Fibroblast of the conjunctiva (primary cell): ENCODE data around the gene CEP170B.
"Not testable (repeated sequence)": the region's sequence is repeated elsewhere in the genome, so short reads cannot be mapped to it uniquely, and the experiment has no call there.

ENCODE experiments used
- DNase-seq: peaks from one replicate; pipeline ENCODE4 v3.0.0-alpha.2; 2010; ENCODE audit warnings: low read depth

CEP170B gene

DNA sequence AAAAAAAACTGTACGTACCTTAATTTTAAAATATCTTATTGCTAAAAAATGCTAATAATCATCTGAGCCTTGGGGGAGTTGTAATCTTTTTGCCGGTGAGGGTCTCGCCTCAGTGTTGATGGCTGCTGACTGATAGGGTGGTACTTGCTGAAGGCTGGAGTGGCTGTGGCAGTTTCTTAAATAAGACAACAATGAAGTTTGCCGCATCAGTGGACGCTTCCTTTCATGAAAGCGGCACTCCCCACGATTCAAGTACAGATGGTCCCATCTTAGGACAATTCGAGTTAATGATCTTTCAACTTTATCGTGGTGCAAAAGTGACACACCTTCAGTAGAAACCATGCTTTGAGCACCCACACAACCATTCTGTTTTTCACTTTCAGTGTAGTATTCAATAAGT, 52.0 kb downstream of the CEP170B start:
- DNase-seq = no peak

DNA sequence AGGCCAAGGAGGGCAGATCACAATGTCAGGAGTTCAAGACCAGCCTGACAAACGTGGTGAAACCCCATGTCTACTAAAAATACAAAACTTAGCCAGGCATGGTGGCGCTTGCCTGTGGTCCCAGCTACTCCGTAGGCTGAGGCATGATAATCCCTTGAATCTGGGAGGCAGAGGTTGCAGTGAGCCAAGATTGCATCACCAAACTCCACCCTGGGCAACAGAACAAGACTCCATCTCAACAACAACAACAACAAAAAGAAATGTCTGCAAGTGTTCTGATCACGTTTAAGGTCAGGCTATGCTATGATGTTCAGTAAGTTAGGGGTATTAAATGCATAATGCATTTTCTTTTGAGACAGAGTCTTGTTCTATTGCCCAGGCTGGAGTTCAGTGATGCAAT, 52.9 kb downstream of the CEP170B start:
- no peak for DNase-seq

DNA sequence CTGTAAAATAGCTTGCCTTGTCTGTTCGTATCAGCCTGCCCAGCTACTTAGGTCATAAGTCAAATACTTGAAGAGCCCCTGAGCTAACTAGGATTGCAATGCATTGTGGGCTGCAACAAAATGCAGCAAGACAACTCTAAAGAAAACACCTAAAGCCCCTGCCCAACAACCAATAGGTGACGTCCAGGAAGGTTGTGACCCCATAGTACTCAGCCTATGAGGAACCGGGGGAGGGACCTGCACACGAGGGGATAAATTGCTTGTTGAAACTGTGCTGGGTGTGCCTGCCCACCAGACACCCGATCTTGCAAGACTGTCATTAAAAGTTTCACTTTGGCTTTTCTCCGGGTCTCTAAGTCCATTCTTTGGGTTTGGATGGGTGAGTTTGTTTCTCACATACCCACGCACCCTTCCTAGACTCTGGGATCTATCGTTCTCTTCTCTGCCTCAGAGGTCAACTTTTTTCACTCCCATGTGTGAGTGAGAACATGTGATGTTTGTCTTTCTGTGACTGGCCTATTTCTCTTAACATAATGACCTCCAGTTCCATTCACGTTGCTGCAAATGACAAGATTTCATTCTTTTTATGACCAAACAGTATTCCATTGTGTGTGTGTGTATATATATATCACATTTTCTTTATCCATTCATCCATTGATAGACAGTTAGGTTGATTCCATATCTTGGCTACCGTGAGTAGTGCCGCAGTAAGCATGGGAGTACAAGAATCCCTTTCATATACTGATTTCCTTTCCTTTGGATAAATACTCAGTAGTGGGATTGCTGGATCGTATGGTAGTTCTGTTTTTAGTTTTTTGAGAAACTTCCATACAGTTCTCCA, 54.3 kb downstream of the CEP170B start:
- DNase-seq = not testable (repeated sequence)

- no peak for DNase-seq
Measured at GRCh38 chr14:104919993-104920315, 54.9 kb downstream of the CEP170B start.

- no peak for DNase-seq
Measured at GRCh38 chr14:104923640-104924420, 58.8 kb downstream of the CEP170B start.

DNA sequence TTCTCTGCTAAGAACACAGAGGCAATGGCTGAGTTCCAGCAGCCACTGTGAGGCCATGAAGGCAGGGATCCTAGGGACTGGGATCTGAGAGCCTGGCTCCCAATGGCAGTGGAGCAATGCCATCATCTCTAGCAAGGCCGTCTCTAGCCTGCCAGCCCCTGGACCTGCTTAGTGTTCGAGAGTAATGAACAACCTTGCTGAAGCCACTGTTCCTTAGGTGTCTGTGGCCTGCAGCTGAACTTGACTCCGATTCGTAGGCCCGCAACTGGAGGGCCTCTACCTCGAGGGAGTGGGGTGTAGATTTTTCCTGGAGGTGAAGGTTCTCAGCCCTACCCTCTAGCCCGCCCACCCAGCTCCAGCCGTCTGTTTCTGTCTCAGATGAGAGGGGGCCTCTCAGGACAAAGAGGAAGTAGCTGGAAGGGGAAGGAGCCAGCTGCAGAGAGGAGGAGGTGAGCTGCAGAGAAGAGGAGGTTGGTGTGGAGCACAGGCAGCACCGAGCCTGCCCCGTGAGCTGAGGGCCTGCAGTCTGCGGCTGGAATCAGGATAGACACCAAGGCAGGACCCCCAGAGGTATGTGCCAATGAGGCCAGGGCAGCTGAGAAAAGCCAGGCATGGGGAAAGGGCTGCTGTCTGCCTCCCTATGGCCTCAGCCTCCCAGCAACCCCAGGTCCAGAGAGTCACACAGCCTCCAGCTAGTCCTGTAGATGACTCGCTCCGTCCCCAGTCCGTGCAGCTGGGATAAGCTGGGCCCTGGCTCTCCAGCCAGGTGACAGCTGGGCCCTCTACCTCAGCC, 59.5 kb downstream of the CEP170B start, which contains the start of gene PLD4:
PLD4 (plus strand) TSS at position 459 of the 793 bp plus-strand sequence. CDS start 2,262 bp downstream, outside the sequence.
- DNase-seq = no peak

DNA sequence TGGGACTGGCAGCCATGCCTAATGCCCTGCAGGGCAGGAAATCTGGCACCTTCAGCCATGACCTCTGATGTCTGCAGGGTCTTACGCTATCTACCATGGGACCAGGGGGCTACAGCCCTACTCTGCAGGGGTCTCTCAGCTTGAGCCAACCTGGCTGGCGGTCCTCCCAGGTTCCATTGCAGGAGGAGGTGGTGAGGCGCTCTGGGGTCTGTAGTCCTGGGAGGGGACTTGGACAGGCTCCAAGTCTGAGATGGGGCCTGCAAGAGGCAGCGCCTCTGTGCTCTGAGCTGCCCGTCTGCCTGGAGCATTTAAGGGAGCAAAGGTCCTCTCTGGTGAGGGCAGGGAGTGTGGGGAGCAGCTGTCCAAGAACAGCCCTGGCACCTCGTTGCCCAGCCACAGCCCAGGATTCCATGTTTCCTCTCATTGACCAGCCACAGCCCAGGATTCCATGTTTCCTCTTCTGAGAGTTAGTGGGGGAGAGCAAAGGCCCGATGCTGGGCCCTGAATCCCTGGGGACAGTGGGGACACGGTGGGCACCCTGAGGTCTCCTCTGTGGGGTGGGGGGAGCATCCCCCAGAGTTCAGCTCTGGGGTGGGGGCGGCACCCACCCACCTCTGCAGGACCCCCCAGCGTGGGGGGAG, 60.3 kb downstream of the CEP170B start:
- DNase-seq = no peak

- no peak for DNase-seq
Measured at GRCh38 chr14:104925855-104926609, 61.0 kb downstream of the CEP170B start.

DNA sequence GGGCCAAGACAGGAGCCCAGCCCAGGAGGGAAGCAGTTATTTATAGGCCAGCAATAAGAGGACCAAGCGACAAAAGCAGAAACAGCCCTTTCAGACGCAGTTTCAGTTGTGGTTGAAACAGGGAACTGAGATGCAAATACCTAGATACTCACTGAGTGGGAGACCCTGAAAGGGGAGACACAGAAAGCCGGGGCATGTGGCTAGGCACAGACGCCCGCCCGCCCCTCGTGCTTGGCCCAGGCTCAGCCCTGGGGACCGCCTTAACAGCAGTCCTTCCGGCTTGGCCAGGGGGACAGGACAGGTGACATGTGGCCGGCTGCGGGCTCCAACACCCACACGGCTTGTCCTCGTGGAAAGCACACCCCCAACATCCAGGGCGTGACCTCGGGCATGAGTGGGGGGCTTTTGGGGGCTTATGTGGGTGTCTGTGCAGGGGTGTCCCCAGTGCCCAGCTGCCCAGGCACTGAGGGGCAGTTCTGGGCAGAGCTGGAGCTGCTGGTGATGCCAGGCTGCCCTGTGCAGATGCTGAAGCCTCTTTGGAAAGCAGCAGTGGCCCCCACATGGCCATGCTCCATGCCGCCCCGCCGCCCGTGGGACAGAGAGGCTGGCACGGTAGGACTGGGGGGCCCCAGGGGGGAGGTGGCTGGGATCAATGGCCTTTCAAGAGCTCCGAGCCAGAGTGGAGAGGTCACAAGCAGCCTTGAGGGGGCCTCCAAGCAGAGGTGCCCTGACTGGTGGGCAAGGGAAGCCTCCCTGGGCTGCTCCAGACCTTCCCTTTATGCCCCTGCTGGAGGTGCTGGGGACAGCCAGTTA, 61.8 kb downstream of the CEP170B start:
- DNase-seq = no peak

DNA sequence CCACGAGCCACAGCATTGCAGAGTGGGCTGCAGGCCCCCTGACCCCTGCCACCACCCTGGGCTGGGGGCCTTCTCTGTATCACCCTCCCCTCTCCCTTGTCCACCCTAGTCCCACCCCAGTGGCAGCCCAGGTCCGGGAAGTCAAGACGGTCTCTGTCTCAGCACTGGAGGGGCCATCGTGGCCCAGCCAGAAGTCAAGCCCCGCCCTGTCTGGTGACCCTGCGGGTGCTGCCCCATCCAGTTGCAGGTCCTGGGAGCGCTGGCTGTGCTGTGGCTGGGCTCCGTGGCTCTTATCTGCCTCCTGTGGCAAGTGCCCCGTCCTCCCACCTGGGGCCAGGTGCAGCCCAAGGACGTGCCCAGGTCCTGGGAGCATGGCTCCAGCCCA, 62.4 kb downstream of the CEP170B start:
- DNase-seq = no peak

GRCh38 chr14:104927901-104928300, 62.8 kb downstream of the CEP170B start:
- DNase-seq = no peak

DNA sequence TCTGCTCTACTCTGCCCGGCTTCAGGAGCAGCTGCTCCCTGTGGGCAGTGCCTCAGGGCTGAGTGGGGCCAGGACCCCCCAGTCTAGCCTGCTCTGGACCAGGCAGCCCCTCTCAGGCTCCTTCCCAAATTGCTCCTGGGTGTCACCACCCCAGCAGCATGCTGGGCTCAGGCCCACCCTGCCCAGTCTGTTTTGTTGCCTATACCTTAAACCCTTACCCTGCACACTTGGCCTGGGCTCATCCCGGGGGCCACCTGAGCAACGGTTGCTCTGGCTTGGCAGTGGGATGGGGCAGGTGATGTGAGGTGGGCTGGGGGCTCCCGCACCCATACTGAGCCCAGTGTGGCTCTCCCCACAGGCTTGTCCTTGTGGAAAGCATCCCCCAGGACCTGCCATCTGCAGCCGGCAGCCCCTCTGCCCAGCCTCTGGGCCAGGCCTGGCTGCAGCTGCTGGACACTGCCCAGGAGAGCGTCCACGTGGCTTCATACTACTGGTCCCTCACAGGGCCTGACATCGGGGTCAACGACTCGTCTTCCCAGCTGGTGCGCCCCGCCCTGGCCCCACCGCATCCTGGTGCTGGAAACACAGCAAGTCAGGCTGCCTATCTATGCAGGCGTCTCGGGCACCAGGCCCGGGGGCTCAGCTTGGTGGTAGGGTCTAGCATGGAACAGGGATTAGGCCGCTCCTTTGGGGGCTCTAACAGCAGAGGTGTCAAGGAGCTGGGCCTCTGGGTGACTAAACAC, 63.5 kb downstream of the CEP170B start:
- DNase-seq = no peak

GRCh38 chr14:104929268-104930230, 64.5 kb downstream of the CEP170B start:
- no peak for DNase-seq

DNA sequence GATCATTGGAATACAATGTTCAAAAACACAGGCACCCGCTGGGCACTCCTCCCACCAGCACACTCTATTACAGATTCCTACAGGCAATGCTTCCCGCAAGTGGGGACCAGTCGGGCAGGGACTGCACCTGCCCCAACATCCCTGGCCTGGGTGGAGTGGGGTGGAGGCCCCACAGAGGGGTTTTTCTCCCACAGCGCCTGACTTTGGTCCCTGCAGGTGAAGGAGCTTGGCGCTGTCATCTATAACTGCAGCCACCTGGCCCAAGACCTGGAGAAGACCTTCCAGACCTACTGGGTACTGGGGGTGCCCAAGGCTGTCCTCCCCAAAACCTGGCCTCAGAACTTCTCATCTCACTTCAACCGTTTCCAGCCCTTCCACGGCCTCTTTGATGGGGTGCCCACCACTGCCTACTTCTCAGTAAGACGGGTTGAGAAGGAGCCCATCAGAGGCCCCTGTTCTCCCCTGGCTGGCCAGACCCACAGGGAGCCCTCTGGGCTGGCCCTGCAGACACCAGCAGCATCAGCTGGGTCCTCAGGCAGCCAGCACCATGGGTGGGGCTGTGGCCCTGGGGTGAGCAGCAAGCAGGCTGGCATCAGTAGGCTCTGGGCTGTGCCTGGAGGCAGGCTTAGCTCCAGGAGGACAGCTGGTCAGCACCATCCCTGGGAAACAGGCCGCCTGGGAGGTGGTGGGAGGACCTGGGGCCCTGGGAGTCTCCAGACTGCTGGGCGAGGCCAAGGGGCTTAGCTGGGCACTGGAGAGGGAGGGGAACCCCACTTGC, 65.6 kb downstream of the CEP170B start:
- no peak for DNase-seq

GRCh38 chr14:104931304-104931770, 66.3 kb downstream of the CEP170B start:
- DNase-seq = no peak

GRCh38 chr14:104931771-104932675, 67.0 kb downstream of the CEP170B start:
- no peak for DNase-seq
